ENCODE measurements around the gene TCF7L1. TPM values are rescaled to one million over a fixed set of nuclear protein-coding genes. Genes with fewer than 3 reads are reported as not detected.

Gene TCF7L1
- 1.3 and 1.9 TPM in 2 replicates for total RNA-seq

GRCh38 chr2:85132834-85133637 is at the start of gene TCF7L1:
Gene TCF7L1, plus strand, starts transcription at chr2:85133392. Its CDS starts 293 bp downstream, at chr2:85133685.
- peak within 1 kb of the TSS; percentile 84 for H3K4me3 ChIP-seq (ENCODE audit: low read depth, low read length)
- peak; percentile 78 for TF ChIP-seq CTCF (IDR thresholded peaks at IDR 0.05; ENCODE audit: insufficient read depth, low read length, severe bottlenecking)
- H3K27me3 ChIP-seq (ENCODE audit: control insufficient read depth, insufficient read depth, low read length) = no peaks in the 10 kb centered on the region
- no peak for FAIRE-seq
- DNase-seq (ENCODE audit: low read depth) = peak; percentile 63
- H3K36me3 ChIP-seq (ENCODE audit: control insufficient read depth, insufficient read depth, low read length) = no peaks in the 10 kb centered on the region

- H3K4me3 ChIP-seq (ENCODE audit: low read depth, low read length) = no peak overlapping the region
- DNase-seq (ENCODE audit: low read depth) (no peak), FAIRE-seq (no peak)
- H3K27me3 ChIP-seq (ENCODE audit: control insufficient read depth, insufficient read depth, low read length) = no peaks in the 10 kb centered on the region
- no peak for TF ChIP-seq CTCF (IDR thresholded peaks at IDR 0.05; ENCODE audit: insufficient read depth, low read length, severe bottlenecking)
- no peaks in the 10 kb centered on the region for H3K36me3 ChIP-seq (ENCODE audit: control insufficient read depth, insufficient read depth, low read length)
Measured at GRCh38 chr2:85085563-85085962, 47.6 kb upstream of the TCF7L1 start.

- Histone ChIP-seq H3K4me3 (ENCODE audit: low read depth, low read length) (no peak overlapping the region), H3K36me3 (ENCODE audit: control insufficient read depth, insufficient read depth, low read length) (no peaks in the 10 kb centered on the region), H3K27me3 (ENCODE audit: control insufficient read depth, insufficient read depth, low read length) (no peaks in the 10 kb centered on the region)
- FAIRE-seq (no peak), DNase-seq (ENCODE audit: low read depth) (no peak)
- TF ChIP-seq CTCF (IDR thresholded peaks at IDR 0.05; ENCODE audit: insufficient read depth, low read length, severe bottlenecking) = no peak
Measured at GRCh38 chr2:85087541-85087940, 45.7 kb upstream of the TCF7L1 start.

- FAIRE-seq (no peak), DNase-seq (ENCODE audit: low read depth) (no peak)
- Histone ChIP-seq H3K27me3 (ENCODE audit: control insufficient read depth, insufficient read depth, low read length) (no peaks in the 10 kb centered on the region), H3K4me3 (ENCODE audit: low read depth, low read length) (no peak overlapping the region), H3K36me3 (ENCODE audit: control insufficient read depth, insufficient read depth, low read length) (no peaks in the 10 kb centered on the region)
- no peak for TF ChIP-seq CTCF (IDR thresholded peaks at IDR 0.05; ENCODE audit: insufficient read depth, low read length, severe bottlenecking)
Measured at GRCh38 chr2:85088921-85089320, 44.3 kb upstream of the TCF7L1 start.

- DNase-seq (ENCODE audit: low read depth) (no peak), FAIRE-seq (no peak)
- H3K4me3 ChIP-seq (ENCODE audit: low read depth, low read length) = no peak overlapping the region
- no peaks in the 10 kb centered on the region for H3K36me3 ChIP-seq (ENCODE audit: control insufficient read depth, insufficient read depth, low read length)
- TF ChIP-seq CTCF (IDR thresholded peaks at IDR 0.05; ENCODE audit: insufficient read depth, low read length, severe bottlenecking) = no peak
- no peaks in the 10 kb centered on the region for H3K27me3 ChIP-seq (ENCODE audit: control insufficient read depth, insufficient read depth, low read length)
Measured at GRCh38 chr2:85089585-85089984, 43.6 kb upstream of the TCF7L1 start.

GRCh38 chr2:85091838-85092237 is 41.4 kb upstream of the TCF7L1 start:
- H3K4me3 ChIP-seq (ENCODE audit: low read depth, low read length) = no peak overlapping the region
- no peaks in the 10 kb centered on the region for H3K27me3 ChIP-seq (ENCODE audit: control insufficient read depth, insufficient read depth, low read length)
- TF ChIP-seq CTCF (IDR thresholded peaks at IDR 0.05; ENCODE audit: insufficient read depth, low read length, severe bottlenecking) = no peak
- no peak for FAIRE-seq
- peak; percentile 49 for DNase-seq (ENCODE audit: low read depth)
- no peaks in the 10 kb centered on the region for H3K36me3 ChIP-seq (ENCODE audit: control insufficient read depth, insufficient read depth, low read length)
